Ishikawa (cell line): ENCODE measurements around the gene RALGAPA2.

Experiments
- CEBPB ChIP-seq: IDR thresholded peaks from 2 replicates; pipeline ENCODE4 v1.6.1; 2012
- CREB1 ChIP-seq: IDR thresholded peaks from 2 replicates; pipeline ENCODE4 v1.6.1; 2012; ENCODE audit warnings: low read depth
- EGR1 ChIP-seq: IDR thresholded peaks from 2 replicates; pipeline ENCODE4 v1.6.1; 2012
- EP300 ChIP-seq: IDR thresholded peaks from 2 replicates; pipeline ENCODE4 v1.6.1; 2012; ENCODE audit warnings: borderline replicate concordance
- FOXM1 ChIP-seq: IDR thresholded peaks from 2 replicates; pipeline ENCODE4 v1.6.1; 2012; ENCODE audit warnings: low read depth, borderline replicate concordance
- NFIC ChIP-seq: IDR thresholded peaks from 2 replicates; pipeline ENCODE4 v1.6.1; 2012
- RAD21 ChIP-seq: IDR thresholded peaks from 2 replicates; pipeline ENCODE4 v1.6.1; 2012; ENCODE audit warnings: low read depth
- TAF1 ChIP-seq: IDR thresholded peaks from 2 replicates; pipeline ENCODE4 v1.6.1; 2012; ENCODE audit warnings: low read depth, mild to moderate bottlenecking
- TCF12 ChIP-seq: IDR thresholded peaks from 2 replicates; pipeline ENCODE4 v1.6.1; 2012; ENCODE audit warnings: low read depth
- TEAD4 ChIP-seq: IDR thresholded peaks from 2 replicates; pipeline ENCODE4 v1.6.1; 2012
- YY1 ChIP-seq: IDR thresholded peaks from 2 replicates; pipeline ENCODE4 v1.6.1; 2012; ENCODE audit warnings: low read depth
- ZBTB7A ChIP-seq: IDR thresholded peaks from 2 replicates; pipeline ENCODE4 v1.6.1; 2012; ENCODE audit warnings: low read depth
- TF ChIP-seq, protein P1 (sequence below): IDR thresholded peaks from 2 replicates; pipeline ENCODE4 v1.6.1; 2012
- TF ChIP-seq, protein P2 (sequence below): IDR thresholded peaks from 2 replicates; pipeline ENCODE4 v1.6.1; 2012; ENCODE audit warnings: low read depth, mild to moderate bottlenecking
- TF ChIP-seq, protein P3 (sequence below): IDR thresholded peaks from 2 replicates; pipeline ENCODE4 v1.6.1; 2012

Gene RALGAPA2

DNA sequence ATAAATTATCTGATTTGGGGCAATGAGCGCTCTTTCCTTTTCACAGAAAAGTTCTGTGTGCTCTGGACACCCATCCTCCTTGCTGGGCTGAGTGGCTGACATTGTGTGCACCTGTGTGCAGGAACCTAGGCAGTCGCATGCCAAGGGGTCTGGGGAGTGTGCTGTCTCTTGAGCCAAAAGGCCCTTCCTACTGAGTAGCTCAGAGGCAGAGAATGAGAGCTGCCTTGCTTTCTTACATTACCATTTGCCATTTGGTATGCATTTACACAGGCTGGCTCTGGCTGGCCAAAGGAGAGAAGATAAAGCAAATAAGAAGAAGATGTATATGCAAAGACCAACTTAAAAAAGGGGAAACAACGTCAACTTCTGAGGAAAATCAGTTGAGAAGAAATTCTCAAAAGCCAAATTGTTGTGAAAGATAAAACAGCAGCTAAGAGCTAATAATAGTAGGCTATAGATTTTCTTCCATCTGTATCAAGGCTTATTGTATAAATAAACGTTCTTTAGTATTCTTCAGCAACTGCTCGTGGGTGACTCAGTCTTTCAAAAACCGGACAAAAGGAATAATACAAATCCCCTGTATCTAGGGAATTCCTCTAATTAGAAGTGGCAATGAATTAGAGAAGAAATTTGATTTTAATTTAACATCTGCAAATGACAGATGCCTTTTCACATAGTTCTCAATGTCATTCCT lies 222.6 kb downstream of the RALGAPA2 start:
- no peak for TF ChIP-seq EGR1
- no peak for TF ChIP-seq RAD21
- no peak for TF ChIP-seq TEAD4
- TF ChIP-seq FOXM1 = no peak
- TF ChIP-seq NFIC = no peak
- TF ChIP-seq TAF1 = no peak
- no peak for TF ChIP-seq TCF12

DNA sequence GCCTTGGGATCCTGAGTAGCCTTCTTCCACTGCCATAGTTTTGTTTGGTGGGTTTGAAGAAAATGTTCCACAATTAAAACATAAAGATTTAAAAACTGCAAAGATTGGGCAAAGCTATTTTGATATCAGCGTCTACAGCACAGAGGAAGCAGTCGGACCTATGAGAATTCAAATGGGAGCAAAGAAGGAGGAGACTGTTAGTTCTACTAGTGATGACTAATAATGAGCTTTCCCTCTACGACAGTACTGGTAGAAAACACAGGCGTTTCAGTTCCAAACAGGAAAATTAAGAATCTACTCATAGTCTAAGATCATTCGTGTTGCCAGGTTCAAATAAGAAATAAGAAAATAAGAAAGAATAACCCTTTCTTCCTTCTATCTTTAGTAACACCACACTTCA lies 223.4 kb downstream of the RALGAPA2 start:
- TF ChIP-seq FOXM1 = no peak
- no peak for TF ChIP-seq CEBPB

DNA sequence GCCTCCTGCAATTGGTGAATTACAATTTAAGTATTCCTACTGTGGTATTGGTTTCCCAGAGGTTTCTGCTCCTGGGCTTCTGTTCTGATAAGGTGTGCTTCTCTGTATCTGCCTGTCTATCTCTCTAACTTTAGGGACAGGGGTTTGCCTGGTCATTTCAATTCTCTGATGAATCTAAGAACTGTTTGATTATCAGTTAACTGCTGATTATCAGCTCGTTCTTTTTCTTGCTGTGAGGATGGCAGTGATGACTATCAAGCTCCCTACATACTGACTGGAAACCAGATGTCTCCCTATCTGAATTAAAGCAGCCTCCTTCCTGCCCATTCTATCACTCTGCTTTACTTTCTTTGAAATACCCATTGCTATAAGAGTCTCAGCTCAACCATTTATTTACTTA lies 224.1 kb downstream of the RALGAPA2 start:
- TF ChIP-seq YY1 (no peak), EP300 (no peak), NFIC (no peak), CREB1 (no peak), FOXM1 (no peak), EGR1 (no peak), TAF1 (no peak), CEBPB (no peak), TCF12 (no peak), RAD21 (no peak), TEAD4 (no peak), ZBTB7A (no peak)
- TF ChIP-seq, protein P1, sequence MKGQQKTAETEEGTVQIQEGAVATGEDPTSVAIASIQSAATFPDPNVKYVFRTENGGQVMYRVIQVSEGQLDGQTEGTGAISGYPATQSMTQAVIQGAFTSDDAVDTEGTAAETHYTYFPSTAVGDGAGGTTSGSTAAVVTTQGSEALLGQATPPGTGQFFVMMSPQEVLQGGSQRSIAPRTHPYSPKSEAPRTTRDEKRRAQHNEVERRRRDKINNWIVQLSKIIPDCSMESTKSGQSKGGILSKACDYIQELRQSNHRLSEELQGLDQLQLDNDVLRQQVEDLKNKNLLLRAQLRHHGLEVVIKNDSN = no peak
- TF ChIP-seq, protein P2, sequence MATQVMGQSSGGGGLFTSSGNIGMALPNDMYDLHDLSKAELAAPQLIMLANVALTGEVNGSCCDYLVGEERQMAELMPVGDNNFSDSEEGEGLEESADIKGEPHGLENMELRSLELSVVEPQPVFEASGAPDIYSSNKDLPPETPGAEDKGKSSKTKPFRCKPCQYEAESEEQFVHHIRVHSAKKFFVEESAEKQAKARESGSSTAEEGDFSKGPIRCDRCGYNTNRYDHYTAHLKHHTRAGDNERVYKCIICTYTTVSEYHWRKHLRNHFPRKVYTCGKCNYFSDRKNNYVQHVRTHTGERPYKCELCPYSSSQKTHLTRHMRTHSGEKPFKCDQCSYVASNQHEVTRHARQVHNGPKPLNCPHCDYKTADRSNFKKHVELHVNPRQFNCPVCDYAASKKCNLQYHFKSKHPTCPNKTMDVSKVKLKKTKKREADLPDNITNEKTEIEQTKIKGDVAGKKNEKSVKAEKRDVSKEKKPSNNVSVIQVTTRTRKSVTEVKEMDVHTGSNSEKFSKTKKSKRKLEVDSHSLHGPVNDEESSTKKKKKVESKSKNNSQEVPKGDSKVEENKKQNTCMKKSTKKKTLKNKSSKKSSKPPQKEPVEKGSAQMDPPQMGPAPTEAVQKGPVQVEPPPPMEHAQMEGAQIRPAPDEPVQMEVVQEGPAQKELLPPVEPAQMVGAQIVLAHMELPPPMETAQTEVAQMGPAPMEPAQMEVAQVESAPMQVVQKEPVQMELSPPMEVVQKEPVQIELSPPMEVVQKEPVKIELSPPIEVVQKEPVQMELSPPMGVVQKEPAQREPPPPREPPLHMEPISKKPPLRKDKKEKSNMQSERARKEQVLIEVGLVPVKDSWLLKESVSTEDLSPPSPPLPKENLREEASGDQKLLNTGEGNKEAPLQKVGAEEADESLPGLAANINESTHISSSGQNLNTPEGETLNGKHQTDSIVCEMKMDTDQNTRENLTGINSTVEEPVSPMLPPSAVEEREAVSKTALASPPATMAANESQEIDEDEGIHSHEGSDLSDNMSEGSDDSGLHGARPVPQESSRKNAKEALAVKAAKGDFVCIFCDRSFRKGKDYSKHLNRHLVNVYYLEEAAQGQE = no peak
- TF ChIP-seq, protein P3, sequence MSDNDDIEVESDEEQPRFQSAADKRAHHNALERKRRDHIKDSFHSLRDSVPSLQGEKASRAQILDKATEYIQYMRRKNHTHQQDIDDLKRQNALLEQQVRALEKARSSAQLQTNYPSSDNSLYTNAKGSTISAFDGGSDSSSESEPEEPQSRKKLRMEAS = no peak

DNA sequence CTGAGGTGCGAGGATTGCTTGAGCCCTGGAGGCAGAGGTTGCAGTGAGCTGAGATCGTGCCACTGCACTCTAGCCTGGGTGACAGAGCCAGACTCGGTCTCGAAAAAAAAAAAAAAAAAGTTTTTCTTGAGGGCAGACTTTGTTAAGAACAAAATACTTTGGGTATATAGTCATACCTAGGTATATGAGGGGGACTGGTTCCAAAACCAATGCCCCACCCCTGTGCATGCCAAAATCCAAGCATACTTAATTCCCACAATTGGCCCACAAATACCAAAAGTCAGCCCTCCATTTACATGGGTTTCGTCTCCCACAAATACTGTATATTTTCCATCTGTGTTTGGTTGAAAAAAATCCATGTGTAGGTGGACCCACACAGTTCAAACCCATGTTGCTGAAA lies 224.6 kb downstream of the RALGAPA2 start:
- TF ChIP-seq, protein P3 = no peak
- TF ChIP-seq FOXM1 = no peak
- TF ChIP-seq RAD21 = no peak
- no peak for TF ChIP-seq TCF12

DNA sequence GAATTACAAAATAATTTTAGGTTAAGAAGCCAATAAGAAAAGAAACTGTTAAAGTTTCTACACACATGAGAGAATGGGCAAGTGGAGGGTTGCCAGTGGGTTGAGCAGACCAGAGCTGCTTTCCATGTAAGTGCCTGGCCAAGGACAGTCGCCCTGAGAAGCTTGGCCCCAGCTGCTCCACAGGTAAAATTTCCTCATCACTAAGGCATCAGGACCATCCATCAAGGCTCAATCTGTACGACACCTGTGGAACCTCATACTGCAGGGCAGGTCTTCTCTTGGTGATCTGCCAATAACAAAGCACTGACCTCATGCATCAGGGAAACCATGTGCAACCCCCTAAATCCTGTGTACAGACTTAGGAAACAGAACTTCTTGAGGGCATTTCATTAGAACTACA lies 229.1 kb downstream of the RALGAPA2 start:
- TF ChIP-seq TCF12 (no peak), YY1 (no peak), TEAD4 (no peak), EP300 (no peak), TAF1 (no peak), RAD21 (no peak), NFIC (no peak), ZBTB7A (no peak), CEBPB (no peak), EGR1 (no peak)
- TF ChIP-seq, protein P1 = no peak
- TF ChIP-seq, protein P2 = no peak
- TF ChIP-seq, protein P3 = no peak

DNA sequence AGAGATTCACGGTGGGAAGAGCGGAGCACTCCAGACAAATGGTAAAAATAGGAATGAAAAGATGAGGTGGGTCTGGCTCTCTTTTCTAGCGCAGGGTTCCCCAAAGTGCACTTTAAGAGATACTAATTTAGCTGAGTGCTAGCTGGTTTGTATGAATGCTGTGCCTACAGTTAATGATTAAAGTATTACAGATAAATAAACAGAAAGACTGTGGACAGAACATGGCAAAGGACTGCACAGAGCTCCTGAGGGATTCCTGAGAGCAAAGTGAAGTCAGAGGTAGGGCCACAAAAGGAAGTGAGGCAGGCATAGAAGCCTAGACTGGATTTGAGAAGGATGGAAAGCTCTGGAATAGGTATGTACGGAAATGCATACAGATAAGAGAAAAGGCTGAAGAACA lies 230.0 kb downstream of the RALGAPA2 start:
- no peak for TF ChIP-seq TEAD4
- TF ChIP-seq ZBTB7A = no peak
- TF ChIP-seq, protein P2 = no peak
- TF ChIP-seq, protein P3 = no peak
- TF ChIP-seq TCF12 = no peak
- TF ChIP-seq CEBPB = no peak
- no peak for TF ChIP-seq CREB1
- TF ChIP-seq, protein P1 = no peak
- no peak for TF ChIP-seq NFIC
- TF ChIP-seq FOXM1 = no peak
- no peak for TF ChIP-seq YY1
- TF ChIP-seq RAD21 = no peak
- no peak for TF ChIP-seq TAF1
- TF ChIP-seq EP300 = no peak
- no peak for TF ChIP-seq EGR1
